K562 (cell line): Measurements from ENCODE around the gene GPR42. TPM values are rescaled to one million over a fixed set of nuclear protein-coding genes. Genes with fewer than 3 reads are reported as not detected.

Experiments used
- ARID1B ChIP-seq: fragments of 450-650 bp; IDR thresholded peaks from 2 replicates; pipeline ENCODE4 v1.6.1; 2016; ENCODE audit warnings: antibody characterized with exemption, mild to moderate bottlenecking, inconsistent platforms
- BCOR ChIP-seq: fragments of 450-650 bp; IDR thresholded peaks from 2 replicates; pipeline ENCODE4 v1.6.1; 2016
- BRD9 ChIP-seq: fragments of 450-650 bp; IDR thresholded peaks from 2 replicates; pipeline ENCODE4 v1.6.1; 2018; ENCODE audit warnings: low read depth; ENCODE audit not compliant: partially characterized antibody
- CBFA2T2 ChIP-seq: fragments of 450-650 bp; conservative IDR thresholded peaks from 2 replicates; pipeline ENCODE4 v1.6.1; 2017; ENCODE audit warnings: mild to moderate bottlenecking
- CBFA2T3 ChIP-seq: fragments of 450-650 bp; IDR thresholded peaks from 2 replicates; pipeline ENCODE4 v1.6.1; 2017
- ESRRA ChIP-seq: fragments of 450-650 bp; IDR thresholded peaks from 2 replicates; pipeline ENCODE4 v1.6.1; 2014; ENCODE audit warnings: low read depth, mild to moderate bottlenecking, moderate library complexity, borderline replicate concordance
- FOXJ2 ChIP-seq: fragments of 200-800 bp; sonication (Bioruptor generic); IDR thresholded peaks from 2 replicates; pipeline ENCODE4 v1.6.1; 2016; ENCODE audit warnings: missing genetic modification characterization, missing compliant biosample characterization
- HLTF ChIP-seq: fragments of 450-650 bp; IDR thresholded peaks from 2 replicates; pipeline ENCODE4 v1.6.1; 2016
- KDM1A ChIP-seq, 2 experiments: fragments of 450-650 bp; IDR thresholded peaks; 2 replicates each; pipeline ENCODE4 v1.6.1; 2016; ENCODE audit warnings: mild to moderate bottlenecking in 2 of 2
- KLF10 ChIP-seq: fragments of 250-450 bp; sonication (Bioruptor Pico); IDR thresholded peaks from 2 replicates; pipeline ENCODE4 v1.6.1; 2021; ENCODE audit warnings: matching md5 sums
- L3MBTL2 ChIP-seq: fragments of 450-650 bp; IDR thresholded peaks from 2 replicates; pipeline ENCODE4 v1.6.1; 2016; ENCODE audit warnings: mild to moderate bottlenecking, moderate library complexity
- MCM3 ChIP-seq: fragments of 450-650 bp; IDR thresholded peaks from 2 replicates; pipeline ENCODE4 v1.6.1; 2016
- MTA1 ChIP-seq: fragments of 450-650 bp; IDR thresholded peaks from 2 replicates; pipeline ENCODE4 v1.6.1; 2017; ENCODE audit warnings: borderline replicate concordance
- MTF1 ChIP-seq: fragments of 250-450 bp; sonication (Bioruptor Pico); IDR thresholded peaks from 2 replicates; pipeline ENCODE4 v1.9.0; 2021; ENCODE audit warnings: moderate library complexity, mild to moderate bottlenecking, inconsistent platforms, borderline replicate concordance
- MXI1 ChIP-seq: IDR thresholded peaks from 2 replicates; pipeline ENCODE4 v1.6.1; 2011; ENCODE audit warnings: low read depth, mild to moderate bottlenecking, improper control_type of control experiment, low read length
- NR4A1 ChIP-seq, 2 experiments: fragments of 250-450 bp in 1 of 2; fragments of 450-650 bp in 1 of 2; sonication (Bioruptor Pico) in 1 of 2; IDR thresholded peaks; 2 replicates each; pipeline versions ENCODE4 v1.4.0 to v1.6.1; 2016 to 2020; ENCODE audit warnings: mild to moderate bottlenecking in 2 of 2, missing compliant biosample characterization in 1 of 2, missing genetic modification characterization in 1 of 2, moderate library complexity in 1 of 2
- SNIP1 ChIP-seq: fragments of 450-650 bp; IDR thresholded peaks from 2 replicates; pipeline ENCODE4 v1.7.1; 2017; ENCODE audit warnings: low read depth, mild to moderate bottlenecking
- ZNF41 ChIP-seq: fragments of 250-450 bp; sonication (Bioruptor Pico); conservative IDR thresholded peaks from 2 replicates; pipeline ENCODE4 v1.4.0; 2020; ENCODE audit warnings: mild to moderate bottlenecking
- polyA plus RNA-seq, 8 experiments: library from polyadenylated mRNA; depleted of rRNA in 4 of 8; stranded (reverse) in 5 of 8; unstranded in 3 of 8; fragments of >200 nt; fragmentation: Nextera tagmentation in 2 of 8; fragmentation: Illumina TruSeq in 1 of 8; extraction: Ambion mirVana in 2 of 8; extraction: Trizol in 1 of 8; gene quantifications; 2 replicates each; pipeline versions ENCODE4 v1.2.1 to v1.2.3, GENCODE V29; 2011 to 2014; ENCODE audit warnings: inconsistent platforms in 1 of 8, missing spikeins in 1 of 8
- total RNA-seq, 7 experiments: library from RNA; depleted of rRNA in 6 of 7; stranded (reverse); fragments of >200 nt in 6 of 7; fragmentation: Illumina TruSeq in 2 of 7; extraction: Trizol in 2 of 7; gene quantifications; 2 replicates each; pipeline versions ENCODE4 v1.2.1 to v1.2.3, GENCODE V29; 2011 to 2021; ENCODE audit warnings: low replicate concordance in 1 of 7
- TF ChIP-seq, protein P1 (sequence below): fragments of 450-650 bp; IDR thresholded peaks from 2 replicates; pipeline ENCODE4 v1.6.1; 2017; ENCODE audit warnings: mild to moderate bottlenecking, moderate library complexity
- TF ChIP-seq, protein P2 (sequence below): IDR thresholded peaks from 2 replicates; pipeline ENCODE4 v1.6.1; 2014; ENCODE audit warnings: antibody characterized with exemption
- TF ChIP-seq, protein P3 (sequence below): sonication (generic); formaldehyde crosslinking; IDR thresholded peaks from 2 replicates; pipeline ENCODE4 v1.8.0; 2022; ENCODE audit warnings: mild to moderate bottlenecking, missing genetic modification reagents
- TF ChIP-seq, protein P4 (sequence below): IDR thresholded peaks from 3 replicates; pipeline ENCODE4 v1.6.1; 2011; ENCODE audit warnings: borderline replicate concordance, mild to moderate bottlenecking; ENCODE audit not compliant: insufficient read length, insufficient read depth
- TF ChIP-seq, protein P5 (sequence below), 2 experiments: fragments of 450-650 bp; IDR thresholded peaks; 2 replicates each; pipeline ENCODE4 v1.6.1; 2016

GPR42 gene
- total and polyA plus RNA-seq, 9 of the 15 experiments (the other 6 are each of a cell fraction or from before 2014, with no cell fraction given): not detected

DNA sequence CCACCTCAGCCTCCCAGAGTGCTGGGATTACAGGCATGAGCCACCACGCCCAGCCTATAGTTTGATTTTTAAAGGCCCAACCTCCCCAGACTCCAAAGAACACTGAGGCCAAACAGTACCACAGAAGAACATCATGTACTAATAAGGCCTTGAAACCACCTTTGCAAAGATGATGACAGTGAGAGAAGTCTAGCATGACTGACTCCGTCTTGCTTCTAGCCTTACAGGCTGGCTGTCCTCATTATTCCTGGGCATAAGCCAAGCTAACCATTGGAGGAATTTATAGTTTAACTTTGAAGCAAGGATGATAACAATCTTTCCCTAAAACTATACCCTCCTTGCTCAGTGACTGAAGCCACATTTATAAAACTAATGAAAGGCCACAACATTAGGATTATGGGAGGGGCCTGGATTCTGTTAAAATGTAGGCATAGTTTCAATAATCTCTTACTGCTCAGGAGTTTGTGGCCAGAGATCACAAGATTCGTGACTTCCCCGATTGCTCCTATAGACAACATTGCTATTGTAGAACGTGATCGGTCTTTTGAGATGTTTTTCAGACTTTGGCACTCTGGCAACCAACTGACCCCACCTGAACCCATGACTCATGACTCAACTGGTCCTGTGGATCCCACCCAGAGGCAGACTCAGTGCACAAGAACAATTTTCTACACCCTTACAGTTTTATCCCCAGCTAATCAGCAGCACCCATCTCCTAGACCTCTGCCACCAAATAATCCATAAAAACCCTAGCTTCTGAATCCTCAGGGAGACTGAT, 17.6 kb downstream of the GPR42 start (continued):
- no peak for TF ChIP-seq NR4A1 (CRISPR knock-in tag; IDR thresholded peaks at IDR 0.05)
- no peak for TF ChIP-seq NR4A1 (tag; IDR thresholded peaks at IDR 0.05)
- no peak for TF ChIP-seq SNIP1
- no peak for TF ChIP-seq MTF1 (CRISPR knock-in tag)
- TF ChIP-seq MCM3: no peak
- TF ChIP-seq BRD9: no peak
- TF ChIP-seq, protein P1, sequence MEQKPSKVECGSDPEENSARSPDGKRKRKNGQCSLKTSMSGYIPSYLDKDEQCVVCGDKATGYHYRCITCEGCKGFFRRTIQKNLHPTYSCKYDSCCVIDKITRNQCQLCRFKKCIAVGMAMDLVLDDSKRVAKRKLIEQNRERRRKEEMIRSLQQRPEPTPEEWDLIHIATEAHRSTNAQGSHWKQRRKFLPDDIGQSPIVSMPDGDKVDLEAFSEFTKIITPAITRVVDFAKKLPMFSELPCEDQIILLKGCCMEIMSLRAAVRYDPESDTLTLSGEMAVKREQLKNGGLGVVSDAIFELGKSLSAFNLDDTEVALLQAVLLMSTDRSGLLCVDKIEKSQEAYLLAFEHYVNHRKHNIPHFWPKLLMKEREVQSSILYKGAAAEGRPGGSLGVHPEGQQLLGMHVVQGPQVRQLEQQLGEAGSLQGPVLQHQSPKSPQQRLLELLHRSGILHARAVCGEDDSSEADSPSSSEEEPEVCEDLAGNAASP: peak; percentile 69
- TF ChIP-seq MTA1: 0 out of 2 replicates have a peak, but pooled peaks have one; percentile 49
- TF ChIP-seq FOXJ2 (tag): peak; percentile 29; the same call in 1 of the 2 replicates
- TF ChIP-seq, protein P2, sequence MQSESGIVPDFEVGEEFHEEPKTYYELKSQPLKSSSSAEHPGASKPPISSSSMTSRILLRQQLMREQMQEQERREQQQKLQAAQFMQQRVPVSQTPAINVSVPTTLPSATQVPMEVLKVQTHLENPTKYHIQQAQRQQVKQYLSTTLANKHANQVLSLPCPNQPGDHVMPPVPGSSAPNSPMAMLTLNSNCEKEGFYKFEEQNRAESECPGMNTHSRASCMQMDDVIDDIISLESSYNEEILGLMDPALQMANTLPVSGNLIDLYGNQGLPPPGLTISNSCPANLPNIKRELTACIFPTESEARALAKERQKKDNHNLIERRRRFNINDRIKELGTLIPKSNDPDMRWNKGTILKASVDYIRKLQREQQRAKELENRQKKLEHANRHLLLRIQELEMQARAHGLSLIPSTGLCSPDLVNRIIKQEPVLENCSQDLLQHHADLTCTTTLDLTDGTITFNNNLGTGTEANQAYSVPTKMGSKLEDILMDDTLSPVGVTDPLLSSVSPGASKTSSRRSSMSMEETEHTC: 0 out of 2 replicates have a peak, but pooled peaks have one; percentile 33
- 0 out of 2 replicates have a peak, but pooled peaks have one; percentile 17 for TF ChIP-seq L3MBTL2
- no peak for TF ChIP-seq ZNF41 (CRISPR knock-in tag)
- 0 out of 2 replicates have a peak, but pooled peaks have one; percentile 13 for TF ChIP-seq CBFA2T2
- TF ChIP-seq BCOR: no peak
- no peak for TF ChIP-seq MXI1
- TF ChIP-seq, protein P3, sequence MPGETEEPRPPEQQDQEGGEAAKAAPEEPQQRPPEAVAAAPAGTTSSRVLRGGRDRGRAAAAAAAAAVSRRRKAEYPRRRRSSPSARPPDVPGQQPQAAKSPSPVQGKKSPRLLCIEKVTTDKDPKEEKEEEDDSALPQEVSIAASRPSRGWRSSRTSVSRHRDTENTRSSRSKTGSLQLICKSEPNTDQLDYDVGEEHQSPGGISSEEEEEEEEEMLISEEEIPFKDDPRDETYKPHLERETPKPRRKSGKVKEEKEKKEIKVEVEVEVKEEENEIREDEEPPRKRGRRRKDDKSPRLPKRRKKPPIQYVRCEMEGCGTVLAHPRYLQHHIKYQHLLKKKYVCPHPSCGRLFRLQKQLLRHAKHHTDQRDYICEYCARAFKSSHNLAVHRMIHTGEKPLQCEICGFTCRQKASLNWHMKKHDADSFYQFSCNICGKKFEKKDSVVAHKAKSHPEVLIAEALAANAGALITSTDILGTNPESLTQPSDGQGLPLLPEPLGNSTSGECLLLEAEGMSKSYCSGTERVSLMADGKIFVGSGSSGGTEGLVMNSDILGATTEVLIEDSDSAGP: no peak
- TF ChIP-seq, protein P4, sequence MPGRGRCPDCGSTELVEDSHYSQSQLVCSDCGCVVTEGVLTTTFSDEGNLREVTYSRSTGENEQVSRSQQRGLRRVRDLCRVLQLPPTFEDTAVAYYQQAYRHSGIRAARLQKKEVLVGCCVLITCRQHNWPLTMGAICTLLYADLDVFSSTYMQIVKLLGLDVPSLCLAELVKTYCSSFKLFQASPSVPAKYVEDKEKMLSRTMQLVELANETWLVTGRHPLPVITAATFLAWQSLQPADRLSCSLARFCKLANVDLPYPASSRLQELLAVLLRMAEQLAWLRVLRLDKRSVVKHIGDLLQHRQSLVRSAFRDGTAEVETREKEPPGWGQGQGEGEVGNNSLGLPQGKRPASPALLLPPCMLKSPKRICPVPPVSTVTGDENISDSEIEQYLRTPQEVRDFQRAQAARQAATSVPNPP: no peak
- no peak for TF ChIP-seq HLTF
- no peak for TF ChIP-seq KLF10 (CRISPR knock-in tag)
- TF ChIP-seq CBFA2T3: peak; percentile 13; the same call in 1 of the 2 replicates
- 0 out of 4 replicates have a peak, but pooled peaks of 1 of the 2 experiments have one; percentile 20 for TF ChIP-seq KDM1A (IDR thresholded peaks at IDR 0.05)
- peak; percentile 35; the same call in 1 of the 2 replicates for TF ChIP-seq ARID1B
- TF ChIP-seq, protein P5, sequence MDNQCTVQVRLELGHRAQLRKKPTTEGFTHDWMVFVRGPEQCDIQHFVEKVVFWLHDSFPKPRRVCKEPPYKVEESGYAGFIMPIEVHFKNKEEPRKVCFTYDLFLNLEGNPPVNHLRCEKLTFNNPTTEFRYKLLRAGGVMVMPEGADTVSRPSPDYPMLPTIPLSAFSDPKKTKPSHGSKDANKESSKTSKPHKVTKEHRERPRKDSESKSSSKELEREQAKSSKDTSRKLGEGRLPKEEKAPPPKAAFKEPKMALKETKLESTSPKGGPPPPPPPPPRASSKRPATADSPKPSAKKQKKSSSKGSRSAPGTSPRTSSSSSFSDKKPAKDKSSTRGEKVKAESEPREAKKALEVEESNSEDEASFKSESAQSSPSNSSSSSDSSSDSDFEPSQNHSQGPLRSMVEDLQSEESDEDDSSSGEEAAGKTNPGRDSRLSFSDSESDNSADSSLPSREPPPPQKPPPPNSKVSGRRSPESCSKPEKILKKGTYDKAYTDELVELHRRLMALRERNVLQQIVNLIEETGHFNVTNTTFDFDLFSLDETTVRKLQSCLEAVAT (IDR thresholded peaks at IDR 0.05): no peak
- TF ChIP-seq ESRRA: no peak; the same call in 1 of the 2 replicates
